HAP-1 (cell line): ENCODE results near the gene GMEB2.
"Not testable (repeated sequence)": the region's sequence is repeated elsewhere in the genome, so short reads cannot be mapped to it uniquely, and the experiment has no call there.

Experiments
- DNase-seq, 2 experiments: peaks; one replicate each; pipeline ENCODE4 v3.0.0-alpha.2; 2016 to 2020; ENCODE audit warnings: low spot score in 2 of 2
- H3K27me3 ChIP-seq: fragments of 250-450 bp; sonication (Bioruptor Pico); 2 replicates; pipeline ENCODE4 v1.5.1; 2020; ENCODE audit warnings: low read depth, mild to moderate bottlenecking, moderate library complexity
- H3K36me3 ChIP-seq: fragments of 250-450 bp; sonication (Bioruptor Pico); replicated peaks from 2 replicates; pipeline ENCODE4 v1.5.1; 2020; ENCODE audit warnings: mild to moderate bottlenecking
- H3K4me1 ChIP-seq: fragments of 250-450 bp; sonication (Bioruptor Pico); 2 replicates; pipeline ENCODE4 v1.5.1; 2020; ENCODE audit warnings: mild to moderate bottlenecking
- H3K4me3 ChIP-seq: fragments of 250-450 bp; sonication (Bioruptor Pico); 2 replicates; pipeline ENCODE4 v1.5.1; 2020; ENCODE audit warnings: mild to moderate bottlenecking, moderate library complexity
- H3K9me3 ChIP-seq: fragments of 250-450 bp; sonication (Bioruptor Pico); 2 replicates; pipeline ENCODE4 v1.5.1; 2020; ENCODE audit warnings: mild to moderate bottlenecking, moderate library complexity
- in situ Hi-C: fragments of 300-500 bp; cut with MboI; formaldehyde crosslinking; loops from 3 replicates; pipeline ENCODE4 v1.14.3; 2020; ENCODE audit warnings: low sequenced_read_pairs, inconsistent platforms, mixed read lengths

GMEB2 gene

DNA sequence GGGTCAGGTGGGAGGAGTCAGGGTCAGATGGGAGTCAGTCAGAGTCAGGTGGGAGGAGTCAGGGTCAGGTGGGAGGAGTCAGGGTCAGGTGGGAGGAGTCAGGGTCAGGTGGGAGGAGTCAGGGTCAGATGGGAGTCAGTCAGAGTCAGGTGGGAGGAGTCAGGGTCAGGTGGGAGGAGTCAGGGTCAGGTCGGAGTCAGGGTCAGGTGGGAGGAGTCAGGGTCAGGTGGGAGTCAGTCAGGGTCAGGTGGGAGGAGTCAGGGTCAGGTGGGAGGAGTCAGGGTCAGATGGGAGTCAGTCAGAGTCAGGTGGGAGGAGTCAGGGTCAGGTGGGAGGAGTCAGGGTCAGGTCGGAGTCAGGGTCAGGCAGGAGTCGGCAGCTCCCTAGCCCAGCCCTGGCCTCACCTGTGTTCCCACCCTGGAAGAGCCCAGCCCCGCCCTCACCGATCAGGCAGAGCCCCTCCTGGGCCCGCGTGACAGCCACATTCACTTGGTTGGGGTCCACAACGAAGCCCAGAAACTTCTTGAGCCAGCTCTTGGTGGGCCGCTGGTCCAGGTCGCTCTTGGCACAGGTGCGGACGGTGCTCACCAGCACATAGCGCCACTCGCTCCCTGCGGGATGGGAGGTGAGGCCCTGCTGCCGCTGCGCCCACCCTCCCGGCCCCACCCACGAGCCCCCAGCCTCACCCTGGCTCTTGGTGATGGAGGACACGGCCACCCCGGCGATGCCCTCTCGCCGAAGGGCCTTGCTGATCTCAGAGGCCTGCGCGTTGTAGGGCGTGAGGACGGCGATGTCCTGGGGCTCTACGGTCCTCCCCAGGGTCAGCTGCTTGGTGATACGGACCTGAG lies 67.2 kb downstream of the GMEB2 start:
- H3K4me1 ChIP-seq, DNase-seq, H3K27me3 ChIP-seq, in situ Hi-C loops, H3K9me3 ChIP-seq, H3K4me3 ChIP-seq, H3K36me3 ChIP-seq: not testable (repeated sequence)

DNA sequence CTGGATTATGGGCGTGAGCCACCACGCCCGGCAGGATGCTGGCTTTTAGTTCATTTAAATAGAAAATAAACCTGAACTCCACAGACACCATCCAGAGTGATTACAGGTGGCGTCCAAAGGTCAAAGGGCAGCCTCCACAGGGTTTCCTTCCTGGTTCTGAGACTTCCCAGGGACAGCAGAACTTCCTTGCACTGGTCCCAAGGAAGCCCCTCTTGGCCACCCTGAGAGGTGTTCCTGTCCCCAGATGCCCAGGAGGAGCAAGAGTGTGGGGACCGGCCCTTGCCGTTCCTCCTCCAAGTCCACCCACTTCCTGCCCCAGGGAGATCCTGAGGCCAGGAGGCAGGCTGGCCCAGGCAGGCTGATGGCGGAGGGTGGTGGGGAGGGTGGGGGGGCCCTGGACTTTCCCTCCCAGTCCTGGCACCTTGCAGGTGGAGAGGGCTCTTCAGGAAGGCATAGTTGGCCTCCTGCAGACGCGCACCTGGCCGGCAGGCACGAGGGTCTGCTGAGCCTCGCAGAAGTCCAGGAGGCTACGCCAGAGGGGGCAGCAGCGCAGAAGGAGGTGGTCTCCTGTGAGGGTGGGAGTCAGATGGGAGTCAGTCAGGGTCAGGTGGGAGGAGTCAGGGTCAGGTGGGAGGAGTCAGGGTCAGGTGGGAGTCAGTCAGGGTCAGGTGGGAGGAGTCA lies 68.0 kb downstream of the GMEB2 start:
- Histone ChIP-seq H3K27me3 (no peaks in the 10 kb centered on the region), H3K36me3 (no peaks in the 10 kb centered on the region), H3K4me1 (no peaks in the 10 kb centered on the region), H3K4me3 (no peak overlapping the region), H3K9me3 (no peaks in the 10 kb centered on the region)
- DNase-seq = no peak
- in situ Hi-C loops = no loop called here

DNA sequence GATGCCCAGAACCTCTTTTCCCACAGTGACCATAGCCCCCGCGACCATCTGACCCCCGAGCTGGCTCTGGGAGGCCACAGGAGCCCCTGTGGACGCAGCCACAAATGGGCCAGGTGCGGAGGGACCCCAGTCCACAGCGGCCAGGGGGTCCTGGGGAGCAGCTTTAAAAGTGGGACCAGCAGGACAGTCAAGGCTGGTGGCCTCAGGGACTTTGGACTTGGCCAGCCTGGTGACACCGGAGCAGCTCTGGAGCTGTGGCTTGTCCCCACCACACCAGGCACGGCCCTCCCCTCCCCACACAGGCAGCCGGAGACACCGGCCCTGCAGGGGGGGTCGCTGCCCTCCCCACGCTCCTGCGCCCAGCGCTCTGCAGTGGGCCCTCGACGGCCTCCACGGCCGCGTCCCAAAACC lies 69.4 kb downstream of the GMEB2 start:
- in situ Hi-C loops = no loop called here
- no peak for DNase-seq
- no peaks in the 10 kb centered on the region for H3K9me3 ChIP-seq
- H3K36me3 ChIP-seq = no peaks in the 10 kb centered on the region
- peaks cover 7% of the 10 kb centered on the region for H3K4me1 ChIP-seq
- no peaks in the 10 kb centered on the region for H3K27me3 ChIP-seq
- no peak overlapping the region for H3K4me3 ChIP-seq

DNA sequence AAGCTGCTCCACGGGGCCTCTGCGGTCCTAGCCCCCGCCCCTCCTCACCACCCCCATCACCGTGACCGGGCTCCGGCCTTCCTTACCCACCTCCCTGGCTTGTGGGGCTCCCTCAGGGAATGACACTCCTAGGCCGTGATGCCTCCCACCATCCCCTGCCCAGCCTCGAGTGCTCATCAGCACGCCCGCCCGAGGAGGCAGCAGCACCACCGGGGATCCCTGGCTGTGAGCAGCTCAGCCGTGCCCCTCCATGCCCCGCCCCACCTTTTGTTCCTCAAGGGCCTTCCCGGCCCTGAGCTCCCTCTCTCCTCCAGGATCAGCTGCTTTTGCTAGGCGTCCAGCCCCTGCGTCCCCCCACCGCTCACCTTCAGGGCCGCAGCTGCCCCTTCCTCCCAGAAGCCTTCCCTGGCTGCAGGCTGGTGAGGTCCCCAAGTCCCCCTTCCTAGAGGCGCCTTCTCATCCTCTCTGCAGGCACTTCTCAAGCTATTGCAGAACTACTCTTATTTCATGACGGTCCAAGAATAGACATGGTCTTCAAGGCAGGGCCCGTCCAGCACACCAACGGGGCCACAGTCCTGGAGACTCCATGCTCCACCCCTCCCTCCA lies 69.9 kb downstream of the GMEB2 start:
- H3K36me3 ChIP-seq = no peaks in the 10 kb centered on the region
- H3K9me3 ChIP-seq = no peaks in the 10 kb centered on the region
- peak in 1 of 2 experiments; percentile 54 for DNase-seq
- H3K4me3 ChIP-seq = no peak overlapping the region
- no peaks in the 10 kb centered on the region for H3K27me3 ChIP-seq
- in situ Hi-C loops = no loop called here
- H3K4me1 ChIP-seq = peaks cover 8% of the 10 kb centered on the region

DNA sequence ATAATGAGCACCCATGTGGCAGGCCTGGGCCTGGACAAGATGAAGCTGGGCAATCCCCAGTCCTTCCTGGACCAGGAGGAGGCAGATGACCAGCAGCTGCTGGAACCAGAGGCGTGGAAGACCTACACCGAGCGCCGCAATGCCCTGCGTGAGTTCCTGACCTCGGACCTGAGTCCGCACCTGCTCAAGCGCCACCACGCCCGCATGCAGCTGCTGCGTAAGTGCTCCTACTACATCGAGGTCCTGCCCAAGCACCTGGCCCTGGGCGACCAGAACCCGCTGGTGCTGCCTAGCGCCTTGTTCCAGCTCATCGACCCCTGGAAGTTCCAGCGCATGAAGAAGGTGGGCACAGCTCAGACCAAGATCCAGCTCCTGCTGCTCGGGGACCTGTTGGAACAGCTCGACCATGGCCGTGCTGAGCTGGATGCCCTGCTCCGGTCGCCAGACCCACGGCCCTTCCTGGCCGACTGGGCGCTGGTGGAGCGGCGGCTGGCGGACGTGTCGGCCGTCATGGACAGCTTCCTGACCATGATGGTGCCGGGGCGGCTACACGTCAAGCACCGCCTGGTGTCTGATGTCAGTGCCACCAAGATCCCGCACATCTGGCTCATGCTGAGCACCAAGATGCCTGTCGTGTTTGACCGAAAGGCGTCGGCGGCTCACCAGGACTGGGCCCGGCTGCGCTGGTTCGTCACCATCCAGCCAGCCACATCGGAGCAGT lies 71.1 kb downstream of the GMEB2 start:
- in situ Hi-C loops = no loop called here

DNA sequence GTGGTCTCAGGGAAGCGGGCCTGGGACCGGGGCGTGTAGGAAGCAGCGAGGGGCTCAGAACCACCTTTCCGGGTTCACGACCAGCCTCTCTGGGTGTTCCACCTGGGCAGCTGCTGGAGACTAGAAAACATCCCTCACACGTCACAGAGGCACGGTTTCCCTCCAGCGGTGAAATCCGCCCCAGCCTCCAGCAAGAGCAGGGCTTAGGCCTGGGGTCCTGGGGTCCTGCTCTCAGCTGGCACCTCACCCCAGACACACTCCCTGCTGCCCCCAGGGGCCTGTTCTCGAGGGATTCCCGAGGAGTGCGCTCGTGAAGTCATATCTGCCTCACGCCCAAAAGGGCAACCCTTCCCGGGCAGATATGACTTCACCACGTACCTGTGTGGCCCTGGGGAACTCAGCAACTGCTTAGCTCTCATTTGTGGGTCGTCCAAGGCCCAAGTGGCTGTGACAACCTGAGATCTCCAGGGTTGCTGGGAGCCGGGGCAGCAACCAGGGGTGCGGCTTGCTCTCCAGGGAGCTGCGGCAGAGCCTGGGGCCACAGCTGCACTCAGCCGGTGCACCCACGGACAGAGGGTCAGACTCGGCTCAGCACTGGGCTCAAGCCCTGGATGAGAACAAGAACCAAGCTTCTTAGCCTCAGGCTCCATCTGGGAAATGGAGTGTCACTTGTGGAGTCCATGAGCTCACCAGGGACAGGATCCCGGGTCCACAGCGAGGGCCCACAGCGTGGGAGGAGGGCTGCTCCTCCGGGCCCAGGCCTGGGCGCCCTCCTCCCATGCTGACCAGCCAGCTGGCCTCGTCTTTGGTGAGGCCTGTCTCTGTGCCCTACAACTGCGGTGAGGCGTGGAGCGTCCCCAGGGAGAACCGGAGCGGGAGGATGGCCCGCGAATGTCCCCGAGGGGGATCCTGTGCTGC lies 72.3 kb downstream of the GMEB2 start:
- Histone ChIP-seq H3K4me3 (peak overlapping the region; percentile 47; the same call in 1 of the 2 replicates), H3K27me3 (no peaks in the 10 kb centered on the region), H3K4me1 (peaks cover 8% of the 10 kb centered on the region), H3K36me3 (no peaks in the 10 kb centered on the region), H3K9me3 (no peaks in the 10 kb centered on the region)
- no peak for DNase-seq
- in situ Hi-C loops = no loop called here

More for the DNA sequence above, 71.1 kb downstream of the GMEB2 start:
- Histone ChIP-seq H3K4me3 (no peak overlapping the region), H3K4me1 (peaks cover 8% of the 10 kb centered on the region), H3K27me3 (no peaks in the 10 kb centered on the region), H3K36me3 (no peaks in the 10 kb centered on the region), H3K9me3 (no peaks in the 10 kb centered on the region)
- DNase-seq = no peak

DNA sequence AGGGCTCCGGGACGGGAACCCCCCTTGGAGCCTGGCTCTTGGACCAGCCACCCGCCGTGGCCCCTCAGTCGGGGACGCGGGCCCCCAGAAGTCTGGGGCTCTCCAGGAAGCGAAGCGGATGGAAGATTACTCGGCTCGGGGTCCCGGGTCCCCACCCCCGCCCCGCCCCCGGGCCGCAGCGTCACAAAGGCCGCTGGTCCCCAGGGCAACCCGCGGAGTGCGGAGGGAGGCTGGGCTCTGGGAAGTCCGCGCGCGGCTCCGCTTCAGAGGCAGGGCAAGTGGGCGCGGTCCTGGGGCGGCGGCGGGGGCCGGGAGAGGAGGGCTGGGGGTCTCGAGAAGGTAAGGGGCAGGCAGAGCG lies 73.0 kb downstream of the GMEB2 start, which contains the start of gene FNDC11:
Gene FNDC11 (plus strand): TSS at position 227 of the 358 bp plus-strand sequence. CDS start 1,505 bp downstream, outside the sequence.
- Histone ChIP-seq H3K4me1 (peaks cover 8% of the 10 kb centered on the region), H3K27me3 (no peaks in the 10 kb centered on the region), H3K36me3 (no peaks in the 10 kb centered on the region), H3K4me3 (peak within 1 kb of the TSS; percentile 47), H3K9me3 (no peaks in the 10 kb centered on the region)
- DNase-seq = peak in 1 of 2 experiments; percentile 72
- in situ Hi-C loops = no loop called here

DNA sequence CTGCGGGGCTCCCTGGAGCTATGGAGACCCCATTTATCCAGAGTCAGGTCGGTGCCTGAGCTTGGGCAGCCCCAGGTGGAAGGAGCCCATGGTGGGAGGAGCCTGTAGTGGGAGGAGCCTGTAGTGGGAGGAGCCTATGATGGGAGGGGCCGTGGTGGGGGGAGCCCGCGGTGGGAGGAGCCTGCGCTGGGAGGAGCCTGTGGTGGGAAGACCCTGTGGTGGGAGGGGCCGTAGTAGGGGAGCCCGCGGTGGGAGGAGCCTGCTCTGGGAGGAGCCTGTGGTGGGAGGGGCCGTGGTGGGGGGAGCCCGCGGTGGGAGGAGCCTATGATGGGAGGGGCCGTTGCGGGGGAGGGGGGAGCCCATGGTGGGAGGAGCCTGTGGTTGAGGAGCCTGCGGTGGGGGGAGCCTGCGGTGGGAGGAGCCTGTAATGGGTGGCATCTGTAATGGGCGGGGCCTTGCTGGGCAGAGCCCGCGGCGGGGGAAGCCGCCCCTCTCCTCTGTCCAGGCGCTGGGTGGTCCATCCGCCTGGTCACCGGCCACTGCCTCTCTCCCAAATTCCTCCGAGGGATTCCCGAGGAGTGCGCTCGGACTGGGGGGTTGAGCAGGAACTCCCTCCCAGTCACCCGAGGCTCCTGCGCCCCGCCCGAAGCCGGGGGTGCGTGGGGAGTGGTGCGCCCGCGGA lies 73.5 kb downstream of the GMEB2 start:
- peak; percentile 60 to 96 for DNase-seq
- no peaks in the 10 kb centered on the region for H3K36me3 ChIP-seq
- H3K9me3 ChIP-seq = no peaks in the 10 kb centered on the region
- peaks cover 8% of the 10 kb centered on the region for H3K4me1 ChIP-seq
- H3K4me3 ChIP-seq = peak overlapping the region; percentile 47
- in situ Hi-C loops = no loop called here
- no peaks in the 10 kb centered on the region for H3K27me3 ChIP-seq

DNA sequence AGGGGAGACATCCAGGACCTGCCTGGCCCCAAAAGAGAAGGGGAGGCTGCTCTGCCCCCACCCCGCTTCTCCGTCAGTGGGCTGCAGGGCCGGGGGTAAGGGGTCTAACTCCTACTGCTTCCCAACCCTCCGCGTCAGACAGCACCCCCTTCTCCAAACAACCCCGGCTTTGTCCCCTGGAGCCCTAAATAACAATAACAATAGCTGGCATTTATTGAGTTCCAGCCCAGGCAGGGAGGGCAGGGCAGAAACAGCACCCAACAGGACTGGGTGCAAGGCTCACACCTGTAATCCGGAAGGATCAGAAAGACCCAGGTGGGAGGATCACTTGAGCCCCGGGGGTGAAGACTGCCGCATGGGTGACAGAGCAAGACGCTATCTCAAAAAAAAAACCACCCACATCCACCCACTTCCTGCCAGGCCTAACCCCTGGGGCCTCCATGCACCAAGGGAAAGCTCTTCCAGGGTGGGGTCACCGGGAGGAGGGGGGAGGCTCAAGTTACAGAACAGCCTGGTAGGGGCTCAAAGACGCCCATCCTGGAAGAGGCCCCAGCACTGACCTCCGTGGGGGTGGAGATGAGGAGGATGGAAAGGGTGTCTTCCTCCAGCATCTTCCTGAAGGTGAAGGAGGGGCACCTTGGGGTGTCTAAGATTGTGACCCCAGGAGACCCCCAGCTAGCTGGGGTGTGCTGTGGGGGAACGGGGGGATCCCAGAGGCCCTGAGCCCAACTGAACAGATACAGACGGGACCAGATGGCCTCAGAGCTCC lies 74.2 kb downstream of the GMEB2 start:
- in situ Hi-C loops = no loop called here
- no peak overlapping the region; the same call in 1 of the 2 replicates for H3K4me3 ChIP-seq
- H3K36me3 ChIP-seq = no peaks in the 10 kb centered on the region
- H3K9me3 ChIP-seq = no peaks in the 10 kb centered on the region
- H3K4me1 ChIP-seq = peaks cover 8% of the 10 kb centered on the region
- H3K27me3 ChIP-seq = no peaks in the 10 kb centered on the region
- peak in 1 of 2 experiments; percentile 42 for DNase-seq

DNA sequence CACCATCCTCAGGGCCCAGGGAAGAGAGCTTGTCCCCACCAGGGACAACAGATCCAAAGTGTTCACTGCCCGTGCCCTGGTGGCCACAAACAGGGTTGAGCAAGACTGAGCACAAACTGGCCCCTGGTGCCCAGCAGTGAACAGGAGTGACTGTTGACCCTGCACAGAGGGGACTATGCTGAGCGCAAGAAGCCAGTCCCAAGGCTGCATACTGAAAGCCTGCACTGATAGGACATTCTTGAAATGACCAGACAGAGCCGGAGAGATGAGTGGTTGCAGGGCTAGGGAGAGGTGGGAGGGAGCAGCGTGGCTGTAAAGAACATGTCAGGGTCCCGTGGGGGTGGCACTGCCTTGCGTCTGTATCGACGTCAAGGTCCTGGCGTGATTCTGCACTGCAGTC lies 75.8 kb downstream of the GMEB2 start:
- Histone ChIP-seq H3K36me3 (no peaks in the 10 kb centered on the region), H3K4me3 (no peak overlapping the region), H3K9me3 (no peaks in the 10 kb centered on the region), H3K27me3 (peaks cover 6% of the 10 kb centered on the region; the same call in 1 of the 2 replicates), H3K4me1 (peaks cover 8% of the 10 kb centered on the region)
- no peak for DNase-seq
- in situ Hi-C loops = no loop called here

DNA sequence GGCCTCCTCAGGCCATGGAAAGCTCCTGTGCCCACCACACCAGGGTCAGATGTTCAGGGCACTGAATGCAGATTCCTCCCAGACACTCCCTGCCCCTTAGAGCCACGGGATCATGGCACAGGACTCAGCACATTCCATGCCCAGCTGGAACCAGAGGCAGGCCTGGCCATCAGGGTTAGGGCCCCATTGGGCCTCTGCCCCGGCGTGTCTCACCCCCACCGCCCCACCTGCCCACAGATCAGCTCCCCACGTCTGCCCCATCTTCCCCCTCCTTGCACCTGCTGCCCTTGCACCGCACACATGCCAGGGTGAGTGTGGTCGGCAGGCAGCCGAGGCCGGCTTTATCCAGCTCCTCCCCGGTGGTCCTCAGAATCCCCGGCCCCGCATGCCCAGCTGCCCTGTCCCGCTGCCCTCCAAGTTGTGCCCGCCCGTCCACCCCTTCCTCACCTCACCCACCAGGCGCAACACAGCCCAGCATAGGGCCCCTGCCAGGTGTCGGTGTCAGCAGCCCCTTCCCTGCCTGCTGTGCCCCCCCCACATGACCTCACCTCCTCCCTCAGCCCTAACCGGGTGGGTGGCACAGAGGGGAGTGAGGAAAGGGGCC lies 77.1 kb downstream of the GMEB2 start:
- Histone ChIP-seq H3K4me3 (no peak overlapping the region), H3K9me3 (no peaks in the 10 kb centered on the region), H3K4me1 (peaks cover 8% of the 10 kb centered on the region), H3K36me3 (no peaks in the 10 kb centered on the region), H3K27me3 (peaks cover 9% of the 10 kb centered on the region; the same call in 1 of the 2 replicates)
- in situ Hi-C loops = no loop called here
- no peak for DNase-seq
